Gastroesophageal sphincter (tissue), 3 donors: ENCODE measurements around the gene RBBP8NL.

ENCODE experiments used
- CTCF ChIP-seq, 4 experiments: fragments of 200-600 bp in 2 of 4; fragments of 450-650 bp in 2 of 4; sonication (generic) in 1 of 4; IDR thresholded peaks; one replicate each; pipeline ENCODE4 v1.5.1; 2017 to 2019; ENCODE audit warnings: antibody characterized with exemption in 4 of 4, mild to moderate bottlenecking in 2 of 4, moderate library complexity in 2 of 4
- EP300 ChIP-seq: sonication (generic); formaldehyde crosslinking; IDR thresholded peaks from one replicate; pipeline ENCODE4 v1.6.1; 2017; ENCODE audit warnings: antibody characterized with exemption, mild to moderate bottlenecking
- POLR2A ChIP-seq, 2 donors: fragments of 450-650 bp; IDR thresholded peaks; one replicate each; pipeline ENCODE4 v1.6.1; 2017; ENCODE audit warnings: antibody characterized with exemption in 2 of 2, mild to moderate bottlenecking in 2 of 2, moderate library complexity in 1 of 2
- POLR2AphosphoS5 ChIP-seq: sonication (generic); formaldehyde crosslinking; IDR thresholded peaks from one replicate; pipeline ENCODE4 v1.6.1; 2017; ENCODE audit warnings: antibody characterized with exemption

GRCh38 chr20:62361799-62362589 is 65.3 kb downstream of the RBBP8NL start:
- TF ChIP-seq CTCF (IDR thresholded peaks at IDR 0.05) (no peak), POLR2A (IDR thresholded peaks at IDR 0.05) (no peak), EP300 (no peak), POLR2AphosphoS5 (no peak)
